Osteoblast (primary cell): ENCODE measurements around the gene ZNRF2. TPM values are rescaled to one million over a fixed set of nuclear protein-coding genes. Genes with fewer than 3 reads are reported as not detected.
"Not testable (repeated sequence)": the region's sequence is repeated elsewhere in the genome, so short reads cannot be mapped to it uniquely, and the experiment has no call there.

ENCODE experiments used
- DNase-seq: peaks from one replicate; pipeline ENCODE4 v3.0.0; 2011; ENCODE audit warnings: low spot score, mixed read lengths; ENCODE audit not compliant: insufficient read length; ENCODE audit errors: missing footprints
- H2AFZ ChIP-seq: 2 replicates; pipeline ENCODE4 v1.6.0; 2011; ENCODE audit warnings: mild to moderate bottlenecking, low read length
- H3K27ac ChIP-seq: 2 replicates; pipeline ENCODE4 v1.5.1; 2011; ENCODE audit warnings: mild to moderate bottlenecking, low read depth, low read length, moderate library complexity
- H3K27me3 ChIP-seq: 2 replicates; pipeline ENCODE4 v1.6.0; 2012; ENCODE audit warnings: mild to moderate bottlenecking, control low read depth, inconsistent platforms, low read length, moderate library complexity; ENCODE audit not compliant: insufficient read depth
- H3K36me3 ChIP-seq: 2 replicates; pipeline ENCODE4 v1.5.1; 2011; ENCODE audit warnings: mild to moderate bottlenecking, low read length, control low read depth, moderate library complexity; ENCODE audit not compliant: insufficient read depth
- H3K4me1 ChIP-seq: 2 replicates; pipeline ENCODE4 v1.5.1; 2011; ENCODE audit warnings: mild to moderate bottlenecking, low read length, control low read depth, moderate library complexity; ENCODE audit not compliant: insufficient read depth
- H3K4me2 ChIP-seq: 2 replicates; pipeline ENCODE4 v1.6.0; 2011; ENCODE audit warnings: mild to moderate bottlenecking, low read length; ENCODE audit not compliant: insufficient read depth
- H3K4me3 ChIP-seq: fragments of 200-600 bp; sonication (generic); 3 replicates; pipeline ENCODE4 v1.5.1; 2012; ENCODE audit warnings: mild to moderate bottlenecking, low read length, inconsistent platforms; ENCODE audit not compliant: insufficient read depth
- H3K79me2 ChIP-seq: 2 replicates; pipeline ENCODE4 v1.6.0; 2012; ENCODE audit warnings: mild to moderate bottlenecking, low read length, control low read depth, inconsistent platforms; ENCODE audit not compliant: insufficient read depth
- H3K9me3 ChIP-seq: 2 replicates; pipeline ENCODE4 v1.5.1; 2011; ENCODE audit warnings: low read depth, low read length, control low read depth
- H4K20me1 ChIP-seq: 2 replicates; pipeline ENCODE4 v1.6.0; 2012; ENCODE audit warnings: mild to moderate bottlenecking, low read length, control low read depth; ENCODE audit not compliant: insufficient read depth
- total RNA-seq: library from RNA; depleted of rRNA; stranded (reverse); fragments of >200 nt; gene quantifications from 2 replicates; pipeline ENCODE4 v1.2.3, GENCODE V29; 2012
- TF ChIP-seq, protein P1 (sequence below): IDR thresholded peaks from 2 replicates; pipeline ENCODE4 v1.5.1; 2011; ENCODE audit warnings: mild to moderate bottlenecking, low read depth, low read length, moderate library complexity; ENCODE audit errors: extremely low read depth

Gene ZNRF2
- total RNA-seq, 1 donor: 12.7 TPM

DNA sequence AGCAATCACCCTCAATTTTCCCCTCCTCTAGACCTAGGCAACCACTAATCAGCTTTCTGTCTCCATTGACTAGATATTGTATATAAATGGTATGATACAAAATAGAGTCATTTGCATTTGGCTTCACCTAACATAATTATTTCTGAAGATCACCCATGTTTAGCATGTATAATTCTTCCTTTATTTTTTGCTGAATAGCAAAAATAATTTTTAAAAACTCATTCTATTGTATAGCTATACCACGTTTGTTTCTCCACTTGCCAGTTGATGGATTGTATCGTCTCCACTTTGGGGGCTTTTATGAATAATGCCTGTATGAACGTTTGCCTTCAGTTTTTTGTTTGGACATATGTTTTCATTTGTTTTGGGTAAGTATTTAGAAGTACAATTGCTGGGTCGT, 95.3 kb downstream of the ZNRF2 start:
- H3K4me1 ChIP-seq: peaks cover 3% of the 10 kb centered on the region
- no peak overlapping the region for H3K4me3 ChIP-seq
- no peaks in the 10 kb centered on the region for H3K36me3 ChIP-seq
- no peaks in the 10 kb centered on the region for H3K79me2 ChIP-seq
- H3K27me3 ChIP-seq: no peaks in the 10 kb centered on the region
- TF ChIP-seq, protein P1, sequence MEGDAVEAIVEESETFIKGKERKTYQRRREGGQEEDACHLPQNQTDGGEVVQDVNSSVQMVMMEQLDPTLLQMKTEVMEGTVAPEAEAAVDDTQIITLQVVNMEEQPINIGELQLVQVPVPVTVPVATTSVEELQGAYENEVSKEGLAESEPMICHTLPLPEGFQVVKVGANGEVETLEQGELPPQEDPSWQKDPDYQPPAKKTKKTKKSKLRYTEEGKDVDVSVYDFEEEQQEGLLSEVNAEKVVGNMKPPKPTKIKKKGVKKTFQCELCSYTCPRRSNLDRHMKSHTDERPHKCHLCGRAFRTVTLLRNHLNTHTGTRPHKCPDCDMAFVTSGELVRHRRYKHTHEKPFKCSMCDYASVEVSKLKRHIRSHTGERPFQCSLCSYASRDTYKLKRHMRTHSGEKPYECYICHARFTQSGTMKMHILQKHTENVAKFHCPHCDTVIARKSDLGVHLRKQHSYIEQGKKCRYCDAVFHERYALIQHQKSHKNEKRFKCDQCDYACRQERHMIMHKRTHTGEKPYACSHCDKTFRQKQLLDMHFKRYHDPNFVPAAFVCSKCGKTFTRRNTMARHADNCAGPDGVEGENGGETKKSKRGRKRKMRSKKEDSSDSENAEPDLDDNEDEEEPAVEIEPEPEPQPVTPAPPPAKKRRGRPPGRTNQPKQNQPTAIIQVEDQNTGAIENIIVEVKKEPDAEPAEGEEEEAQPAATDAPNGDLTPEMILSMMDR: no peak
- H4K20me1 ChIP-seq: no peaks in the 10 kb centered on the region
- H2AFZ ChIP-seq: no peak overlapping the region
- DNase-seq: no peak
- H3K9me3 ChIP-seq: no peaks in the 10 kb centered on the region
- no peak overlapping the region for H3K4me2 ChIP-seq
- H3K27ac ChIP-seq: no peak overlapping the region

DNA sequence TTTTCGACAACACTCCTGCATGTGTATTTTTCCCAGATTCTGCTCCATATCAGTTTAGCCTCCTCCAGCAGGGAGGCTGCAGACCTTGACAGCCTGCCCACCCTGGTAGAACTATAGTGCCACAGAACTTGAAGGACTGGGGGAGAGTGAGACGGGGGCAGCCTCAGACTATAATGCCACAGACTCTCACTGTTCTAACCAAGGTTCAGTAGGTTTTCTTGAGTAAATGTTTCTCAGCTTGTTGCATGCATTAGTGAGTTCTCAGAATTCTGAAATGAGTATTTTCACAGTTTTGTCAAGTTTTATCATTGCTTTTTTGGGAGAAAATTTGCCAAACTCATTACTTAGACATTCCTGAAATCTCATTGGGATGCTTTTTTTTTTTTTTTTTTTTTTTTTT, 95.9 kb downstream of the ZNRF2 start:
- Histone ChIP-seq H3K4me3 (no peak overlapping the region), H3K4me2 (no peak overlapping the region), H3K27ac (no peak overlapping the region), H3K27me3 (no peaks in the 10 kb centered on the region), H3K9me3 (no peaks in the 10 kb centered on the region), H4K20me1 (no peaks in the 10 kb centered on the region), H3K4me1 (peaks cover 3% of the 10 kb centered on the region), H3K79me2 (no peaks in the 10 kb centered on the region), H2AFZ (no peak overlapping the region), H3K36me3 (no peaks in the 10 kb centered on the region)
- peak; percentile 32 for DNase-seq
- TF ChIP-seq, protein P1: no peak

DNA sequence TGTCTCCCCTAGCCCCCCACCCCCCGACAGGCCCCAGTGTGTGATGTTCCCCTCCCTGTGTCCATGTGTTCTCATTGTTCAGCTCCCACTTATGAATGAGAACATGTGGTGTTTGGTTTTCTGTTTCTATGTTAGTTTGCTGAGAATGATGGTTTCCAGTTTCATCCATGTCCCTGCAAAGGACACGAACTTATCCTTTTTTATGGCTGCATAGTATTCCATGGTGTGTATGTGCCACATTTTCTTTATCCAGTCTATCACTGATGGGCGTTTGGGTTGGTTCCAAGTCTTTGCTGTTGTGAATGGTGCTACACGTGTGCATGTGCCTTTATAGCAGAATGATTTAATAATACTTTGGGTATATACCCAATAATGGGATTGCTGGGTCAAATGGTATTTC, 96.4 kb downstream of the ZNRF2 start:
- not testable (repeated sequence) for H2AFZ ChIP-seq, H3K4me3 ChIP-seq, H3K27ac ChIP-seq, H3K4me2 ChIP-seq, DNase-seq, H3K27me3 ChIP-seq, H4K20me1 ChIP-seq, H3K4me1 ChIP-seq, H3K36me3 ChIP-seq, H3K9me3 ChIP-seq, H3K79me2 ChIP-seq

DNA sequence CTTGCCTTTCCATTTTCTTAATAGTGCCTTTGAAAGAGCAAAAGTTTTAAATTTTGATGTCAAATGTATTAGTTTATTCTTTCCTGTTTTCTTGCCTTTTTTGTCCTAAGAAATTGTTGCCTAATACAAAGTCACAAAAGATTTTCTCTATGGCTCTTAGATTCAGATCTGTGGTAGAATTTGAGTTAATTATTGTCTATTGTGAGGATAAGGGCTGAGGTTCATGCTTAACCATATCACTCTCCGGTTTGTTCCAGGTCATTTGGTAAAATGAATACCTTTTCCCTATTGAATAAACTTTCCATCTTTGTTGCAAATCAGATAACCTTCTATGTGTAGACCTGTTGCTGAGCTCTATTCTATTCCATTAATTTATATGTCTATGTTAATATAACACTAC, 98.2 kb downstream of the ZNRF2 start:
- no peak for DNase-seq
- H3K4me3 ChIP-seq: no peak overlapping the region
- H3K27me3 ChIP-seq: no peaks in the 10 kb centered on the region
- H3K4me1 ChIP-seq: peaks cover under 1% of the 10 kb centered on the region
- no peak overlapping the region for H3K27ac ChIP-seq
- no peaks in the 10 kb centered on the region for H4K20me1 ChIP-seq
- no peak overlapping the region for H2AFZ ChIP-seq
- no peaks in the 10 kb centered on the region for H3K36me3 ChIP-seq
- no peaks in the 10 kb centered on the region for H3K79me2 ChIP-seq
- H3K4me2 ChIP-seq: no peak overlapping the region
- TF ChIP-seq, protein P1: no peak
- no peaks in the 10 kb centered on the region for H3K9me3 ChIP-seq

DNA sequence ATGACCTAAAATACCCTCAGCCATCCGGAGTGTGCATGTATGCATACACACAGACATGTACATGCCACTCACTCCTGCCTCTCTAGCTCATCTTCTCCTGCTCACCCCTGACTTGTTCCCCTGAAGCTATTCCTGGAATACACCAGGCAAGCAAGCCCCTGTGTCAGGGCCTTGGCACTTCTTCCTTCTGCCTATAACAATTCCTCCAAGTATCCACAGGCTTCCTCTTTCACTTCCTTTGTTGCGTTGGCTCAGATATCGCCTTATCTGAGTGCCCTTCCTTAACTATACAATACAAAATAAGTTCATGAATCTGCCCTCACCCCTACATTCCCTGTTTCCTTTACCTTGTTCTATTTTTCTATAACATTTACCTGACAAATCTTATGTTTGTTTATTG, 105.4 kb downstream of the ZNRF2 start:
- Histone ChIP-seq H4K20me1 (no peaks in the 10 kb centered on the region), H3K9me3 (no peaks in the 10 kb centered on the region), H3K36me3 (no peaks in the 10 kb centered on the region), H3K79me2 (no peaks in the 10 kb centered on the region), H3K27me3 (no peaks in the 10 kb centered on the region), H3K4me3 (no peak overlapping the region), H3K27ac (no peak overlapping the region), H3K4me2 (no peak overlapping the region), H3K4me1 (no peaks in the 10 kb centered on the region), H2AFZ (no peak overlapping the region)
- DNase-seq: no peak
- TF ChIP-seq, protein P1: no peak
